ENCODE measurements around the gene PPIP5K2.

GRCh38 chr5:103079796-103080195, 40.3 kb upstream of the PPIP5K2 start:
- no peak for TF ChIP-seq CTCF (IDR thresholded peaks at IDR 0.05)
- TF ChIP-seq POLR2A (IDR thresholded peaks at IDR 0.05) = no peak
